NCI-H526 treated with DMSO at 0.1 percent for 48 hours (cell line): ENCODE results near the gene DCC.

Experiments used
- DNase-seq: peaks from one replicate; lab custom pipeline; 2025; lab: John Stamatoyannopoulos, UW

The DCC gene

GRCh38 chr18:52694804-52695203, 354.8 kb downstream of the DCC start:
- DNase-seq: no peak

DNA sequence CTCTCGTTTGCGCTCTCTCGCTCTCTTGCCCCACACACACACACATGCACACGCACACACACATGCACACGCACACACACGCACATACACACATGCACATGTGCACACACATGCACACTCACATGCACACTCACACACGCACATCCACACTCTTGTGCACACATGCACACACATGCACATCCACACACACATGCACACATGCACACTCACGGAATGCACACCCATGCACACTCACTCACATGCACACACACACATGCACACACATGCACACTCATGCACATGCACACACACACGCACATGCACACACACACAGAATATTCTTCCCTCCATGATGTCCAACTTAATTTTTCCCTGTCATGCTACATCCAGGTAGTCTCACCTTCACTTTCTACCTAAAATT, 360.1 kb downstream of the DCC start:
- no peak for DNase-seq

- DNase-seq: no peak
These were observed 360.8 kb downstream of the DCC start for GRCh38 chr18:52700816-52701215.

GRCh38 chr18:52701219-52701935, 361.4 kb downstream of the DCC start:
- no peak for DNase-seq

DNA sequence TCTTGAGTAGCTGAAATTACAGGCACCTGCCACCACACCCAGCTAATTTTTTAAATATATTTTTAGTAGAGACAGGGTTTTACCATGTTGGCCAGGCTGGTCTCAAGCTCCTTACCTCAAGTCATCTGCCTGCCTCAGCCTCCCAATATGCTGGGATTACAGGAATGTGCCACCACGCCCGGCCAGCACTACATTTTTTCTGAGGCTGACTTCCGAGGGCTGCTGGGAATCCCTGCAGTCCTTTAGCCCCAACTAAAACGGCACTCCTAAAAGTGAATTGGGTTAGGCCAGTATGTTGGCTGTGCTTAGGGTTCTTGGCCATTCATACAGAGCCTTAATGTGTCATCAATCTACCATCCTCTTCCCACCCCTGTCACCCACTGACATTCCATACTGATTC, 375.4 kb downstream of the DCC start:
- no peak for DNase-seq

DNA sequence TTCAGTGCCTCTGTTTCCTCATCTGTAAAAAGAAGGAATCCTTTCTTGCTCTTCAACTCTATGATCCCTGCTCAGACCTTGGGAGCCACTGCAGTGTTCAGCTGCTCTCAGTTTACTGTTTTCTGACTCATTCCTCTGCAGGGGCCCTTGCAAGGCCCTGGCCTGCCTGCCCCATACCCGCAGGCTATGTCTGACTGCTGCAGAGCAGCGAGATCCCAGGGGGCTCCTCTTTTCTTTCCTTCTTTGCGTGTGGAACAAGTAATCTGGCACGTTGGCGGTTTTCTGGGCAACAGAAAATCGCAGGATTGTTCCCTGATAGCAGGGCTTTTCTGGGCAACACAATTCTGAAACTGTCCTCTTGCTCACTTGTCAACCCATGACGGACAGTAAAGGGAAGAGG, 376.0 kb downstream of the DCC start:
- DNase-seq: no peak

DNA sequence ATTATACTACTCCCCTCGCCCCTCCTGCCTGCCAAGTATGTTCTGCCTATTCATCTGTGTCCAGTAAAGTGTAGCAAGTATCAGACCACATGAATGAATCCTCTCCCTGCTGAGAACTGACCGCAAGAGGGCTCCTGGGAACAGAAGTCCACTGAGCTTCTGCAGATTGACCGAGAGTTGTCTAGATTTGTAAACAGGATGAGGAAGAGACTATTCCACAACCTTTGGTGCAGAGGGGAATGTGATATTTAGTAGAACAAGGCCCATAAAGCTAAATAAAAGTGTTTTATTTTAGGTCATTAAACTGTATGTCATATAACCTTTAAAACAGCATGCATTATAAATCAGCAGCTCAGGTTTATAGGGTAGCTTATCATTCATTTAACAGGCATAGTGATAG, 377.0 kb downstream of the DCC start:
- DNase-seq: no peak

GRCh38 chr18:52722904-52723303, 382.9 kb downstream of the DCC start:
- no peak for DNase-seq

- DNase-seq: no peak
These were observed 383.6 kb downstream of the DCC start for GRCh38 chr18:52723550-52723970.

GRCh38 chr18:52730972-52731619, 391.1 kb downstream of the DCC start:
- no peak for DNase-seq

DNA sequence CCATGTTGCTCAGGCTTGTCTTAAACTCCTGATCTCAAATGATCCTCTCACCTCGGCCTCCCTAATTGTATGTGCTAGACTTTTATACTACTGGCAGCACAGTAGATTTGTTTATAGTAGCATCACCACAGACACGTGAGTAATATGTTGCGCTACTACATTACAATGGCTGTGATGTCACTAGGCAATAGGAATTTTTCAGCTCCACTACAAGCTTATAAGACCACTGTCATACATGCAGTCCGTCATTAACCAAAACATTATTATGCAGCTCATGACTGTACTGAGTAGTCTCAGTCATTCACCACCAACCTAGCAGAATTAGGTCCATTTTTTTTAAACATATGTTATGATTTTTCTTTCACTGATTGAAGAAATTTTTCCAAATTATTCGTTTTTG, 398.9 kb downstream of the DCC start:
- DNase-seq: no peak

DNA sequence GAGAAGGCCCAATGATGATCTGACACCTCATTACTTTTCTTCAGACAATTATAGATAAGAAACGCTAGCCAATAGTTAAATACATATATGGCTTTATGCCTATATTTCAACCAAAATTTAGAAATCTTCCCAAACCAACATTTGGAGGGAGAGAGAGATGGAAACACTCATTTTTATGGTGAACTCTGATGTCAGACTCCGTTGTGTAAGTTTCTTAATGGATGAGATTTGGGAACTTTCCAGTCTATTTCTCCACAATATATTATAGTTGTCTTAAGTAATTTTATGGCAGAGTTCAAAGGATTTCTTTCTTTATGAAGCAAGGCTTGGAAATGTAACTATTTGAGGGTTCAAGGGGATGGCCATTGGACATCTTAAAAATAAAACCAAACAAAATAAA, 407.0 kb downstream of the DCC start:
- no peak for DNase-seq

GRCh38 chr18:52747869-52748268, 407.9 kb downstream of the DCC start:
- no peak for DNase-seq

- no peak for DNase-seq
These were observed 408.3 kb downstream of the DCC start for GRCh38 chr18:52748343-52748742.

DNA sequence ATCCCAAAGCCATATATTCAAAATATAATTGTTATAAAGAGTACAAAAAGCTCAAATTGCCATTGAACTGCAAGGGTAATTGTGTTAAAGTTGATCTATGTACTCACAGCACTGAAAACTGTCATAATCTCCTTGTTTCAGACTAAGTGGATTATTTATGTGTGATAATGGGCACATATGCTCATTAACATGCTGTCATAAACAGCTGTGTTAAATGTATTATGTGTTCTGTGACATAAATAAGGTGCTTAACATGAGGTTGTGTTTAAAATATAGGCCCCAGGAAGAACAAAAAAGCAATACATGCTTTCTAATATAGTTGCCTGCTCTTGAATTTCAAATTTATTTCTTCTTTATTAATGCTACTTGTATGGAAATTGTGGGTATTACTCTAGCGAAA, 409.5 kb downstream of the DCC start:
- DNase-seq: no peak

DNA sequence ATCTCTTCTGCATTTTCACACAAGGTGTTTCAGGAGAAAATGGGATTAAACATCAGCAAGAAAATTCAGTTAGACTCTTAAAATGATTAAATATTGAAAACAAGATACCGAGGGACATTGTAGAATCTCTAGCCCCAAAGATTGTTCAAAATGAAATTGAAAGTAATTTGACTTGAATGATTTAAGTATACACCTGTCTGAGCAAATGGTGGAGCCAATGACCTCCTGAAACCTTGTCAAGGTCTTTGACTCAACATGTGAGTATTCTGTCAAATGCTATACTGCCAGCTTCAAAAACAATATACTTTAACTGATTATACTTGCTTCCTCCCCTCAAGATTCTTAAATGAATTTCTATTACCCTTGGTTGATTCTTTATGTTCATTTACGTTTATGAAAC, 411.0 kb downstream of the DCC start:
- no peak for DNase-seq

- no peak for DNase-seq
These were observed 424.3 kb downstream of the DCC start for GRCh38 chr18:52764316-52764715.

GRCh38 chr18:52766002-52766545, 426.1 kb downstream of the DCC start:
- no peak for DNase-seq

DNA sequence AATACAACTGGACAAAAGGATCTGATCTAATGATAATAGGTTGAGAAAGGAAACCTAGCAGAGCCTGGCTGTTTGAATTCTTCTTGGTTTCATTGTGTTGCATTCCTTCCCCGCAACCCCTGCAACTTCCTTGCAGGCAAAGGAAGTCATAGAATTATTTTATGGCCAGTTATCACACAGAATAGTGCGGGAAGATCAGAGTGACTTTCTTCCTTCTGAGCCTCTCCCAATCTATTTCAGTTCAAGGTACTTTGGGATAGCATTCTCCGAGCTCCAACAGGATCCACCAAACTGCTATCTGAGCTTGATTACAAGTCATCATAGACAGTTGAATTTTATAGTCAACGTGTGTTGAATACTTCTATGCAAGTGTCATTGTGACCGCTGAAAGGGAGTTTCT, 441.1 kb downstream of the DCC start:
- DNase-seq: no peak

- DNase-seq: no peak
These were observed 451.3 kb downstream of the DCC start for GRCh38 chr18:52791321-52791720.

DNA sequence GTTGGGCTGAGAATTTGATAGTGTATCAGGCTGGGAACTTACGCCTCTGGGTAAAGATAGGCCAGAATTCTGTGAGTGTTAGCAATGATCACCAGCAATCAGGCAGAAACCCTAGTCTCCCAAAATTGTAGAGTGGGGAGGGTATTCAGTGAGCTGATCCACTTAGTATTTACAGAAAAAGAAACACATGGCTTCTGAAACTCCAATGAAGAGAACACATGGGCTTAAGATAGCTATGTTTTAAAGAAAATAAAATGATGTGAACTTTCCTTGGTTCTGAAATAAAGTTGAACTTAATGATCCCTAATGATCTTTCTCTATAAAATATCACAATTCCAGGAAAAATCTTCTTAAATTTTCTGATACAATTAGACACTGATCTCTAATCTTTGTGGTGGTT, 472.8 kb downstream of the DCC start:
- DNase-seq: no peak

DNA sequence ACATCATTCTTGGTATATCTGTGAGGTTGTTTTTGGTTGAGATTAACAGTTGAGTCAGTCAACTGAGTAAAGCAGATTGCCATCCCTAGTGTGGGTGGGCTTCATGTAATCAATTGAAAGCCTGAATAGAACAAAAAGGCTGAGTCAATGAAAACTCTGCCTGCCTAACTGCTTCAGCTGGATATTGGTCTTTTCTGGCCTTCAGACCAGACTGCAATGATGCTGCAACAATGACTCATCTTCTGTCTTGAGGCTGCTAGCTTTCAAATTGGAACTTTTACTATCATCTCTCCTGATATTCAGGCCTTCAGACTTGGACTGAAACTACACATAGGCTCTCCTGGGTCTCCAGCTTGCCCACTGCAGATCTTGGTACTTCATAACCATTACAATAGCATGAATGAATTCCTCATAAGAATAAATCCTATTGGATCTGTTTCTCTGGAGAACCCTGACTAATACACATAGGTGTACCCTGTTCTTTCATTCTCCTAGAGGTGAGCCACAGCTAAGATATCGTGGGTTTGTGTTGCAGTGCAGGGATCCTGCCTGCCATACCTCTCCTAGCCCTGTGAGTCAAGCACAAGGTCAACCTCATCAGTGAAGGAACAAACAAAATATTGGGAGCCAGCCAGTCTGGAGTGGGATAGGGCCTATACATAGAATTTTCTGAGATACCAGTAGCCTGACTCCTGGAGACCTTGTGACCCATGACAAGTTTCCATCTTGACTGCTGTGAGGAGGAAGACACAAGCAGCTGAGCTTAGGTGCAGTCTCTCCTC, 473.8 kb downstream of the DCC start:
- DNase-seq: no peak

- no peak for DNase-seq
These were observed 475.7 kb downstream of the DCC start for GRCh38 chr18:52815651-52816050.
